NCI-H226 (cell line): ENCODE results near the gene ADAMTS2.

ENCODE experiments used
- DNase-seq: peaks from one replicate; pipeline ENCODE4 v3.0.0-alpha.2; 2015

ADAMTS2 gene

DNA sequence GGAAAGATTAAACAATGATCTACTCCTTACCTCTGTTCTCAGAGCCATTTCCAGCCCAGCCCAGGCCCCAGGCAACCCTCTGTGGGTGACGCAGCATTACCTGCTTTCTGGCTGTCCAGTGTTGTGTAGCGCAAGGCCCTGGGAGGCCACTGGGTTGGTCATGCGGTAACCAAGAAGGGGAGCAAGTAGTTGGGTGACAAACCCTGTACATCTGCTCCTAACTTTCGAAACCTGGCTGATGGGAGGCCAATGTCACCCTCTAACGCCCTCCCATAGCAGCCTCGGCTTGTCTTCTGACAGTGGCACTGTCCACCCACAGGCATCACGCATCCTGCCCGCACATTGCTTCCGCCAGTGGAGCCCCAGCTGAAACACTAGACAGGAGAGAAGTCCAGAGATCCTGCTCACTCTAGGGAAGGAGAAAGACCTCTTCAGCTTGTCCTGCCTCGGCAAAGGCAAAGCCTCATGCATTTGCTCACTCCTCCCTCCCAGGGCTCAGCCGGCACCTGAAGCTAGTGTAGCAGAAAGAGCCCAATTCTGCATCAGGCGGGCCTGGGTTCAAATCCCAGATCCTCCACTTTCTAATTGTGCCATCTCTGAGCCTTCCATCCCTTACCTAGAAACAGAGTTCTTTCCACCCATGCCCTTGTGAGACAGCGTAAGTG lies 94.6 kb downstream of the ADAMTS2 start:
- DNase-seq, result no peak

DNA sequence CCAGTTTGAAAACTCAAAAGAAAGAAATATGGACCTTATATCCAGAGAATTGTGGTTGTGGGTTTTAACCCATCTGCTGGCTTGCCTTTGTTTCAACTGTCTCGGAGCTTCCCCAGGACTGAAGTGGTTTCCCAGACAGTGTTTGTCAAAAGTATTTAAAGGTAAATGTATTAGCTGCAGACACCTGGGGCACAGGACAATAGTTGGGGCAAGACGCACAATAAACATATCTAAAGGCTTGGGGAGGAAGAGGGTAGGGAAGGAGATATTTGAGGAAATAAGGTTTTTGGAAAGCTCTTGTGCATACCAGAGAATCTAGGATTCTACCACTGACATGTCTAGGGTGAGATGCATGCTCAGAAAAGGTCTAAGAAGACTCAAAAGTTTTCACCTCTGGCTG lies 99.0 kb downstream of the ADAMTS2 start:
- no peak for DNase-seq

DNA sequence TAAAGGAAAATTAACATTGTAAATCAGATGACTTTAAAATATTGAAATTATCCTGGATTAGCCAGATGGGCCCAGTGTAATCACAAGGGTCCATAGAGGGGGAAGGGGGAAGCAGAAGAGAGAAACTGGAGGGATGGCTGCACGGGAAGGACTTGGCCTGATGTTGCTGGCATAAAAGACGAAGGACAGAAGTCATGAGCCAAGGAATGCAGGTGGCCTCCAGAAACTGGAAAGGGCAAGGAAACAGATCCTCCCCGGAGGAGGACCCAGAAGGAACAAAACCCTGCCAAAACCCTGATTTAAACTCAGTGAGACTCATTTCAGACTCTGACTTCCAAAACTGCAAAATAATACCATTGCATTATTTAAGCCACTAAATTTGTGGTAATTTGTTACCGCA lies 100.2 kb downstream of the ADAMTS2 start:
- DNase-seq, result no peak

DNA sequence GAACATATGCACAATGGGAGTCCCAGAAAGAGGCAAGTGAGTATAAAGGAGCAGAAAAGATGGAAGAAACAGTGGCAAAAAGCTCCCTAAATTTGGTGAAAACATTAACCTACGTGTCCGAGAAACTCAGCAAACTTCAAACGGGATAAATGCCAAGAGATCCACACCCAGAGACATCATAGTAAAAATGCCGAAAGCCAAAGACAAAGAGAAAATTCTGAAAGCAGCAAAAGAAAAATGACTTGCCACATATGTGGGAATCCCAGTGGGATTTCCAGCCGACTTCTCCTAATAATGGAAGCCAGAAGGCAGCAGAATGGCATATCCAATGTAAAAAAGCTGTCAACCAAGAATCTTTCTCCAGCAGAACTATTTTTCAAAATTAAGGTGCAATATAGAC lies 101.2 kb downstream of the ADAMTS2 start:
- DNase-seq, result no peak

DNA sequence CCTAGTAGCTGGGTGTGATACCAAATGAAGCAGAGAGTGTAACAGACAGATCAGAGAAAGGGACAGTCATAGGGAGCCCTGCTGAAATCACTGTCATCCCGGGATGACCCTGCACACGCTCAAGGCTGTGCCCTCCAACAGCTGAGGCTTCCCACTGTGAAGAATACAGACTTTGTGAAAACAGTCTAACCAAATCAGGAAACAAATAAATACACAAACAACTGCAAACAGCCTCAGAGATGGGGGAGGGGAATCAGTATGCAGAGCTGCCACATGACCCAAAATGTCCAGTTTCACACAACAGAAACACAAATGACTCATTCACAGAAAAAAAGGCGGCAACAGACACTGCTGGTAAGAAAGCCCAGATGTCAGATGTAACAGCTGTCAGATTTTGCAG lies 101.9 kb downstream of the ADAMTS2 start:
- no peak for DNase-seq

DNA sequence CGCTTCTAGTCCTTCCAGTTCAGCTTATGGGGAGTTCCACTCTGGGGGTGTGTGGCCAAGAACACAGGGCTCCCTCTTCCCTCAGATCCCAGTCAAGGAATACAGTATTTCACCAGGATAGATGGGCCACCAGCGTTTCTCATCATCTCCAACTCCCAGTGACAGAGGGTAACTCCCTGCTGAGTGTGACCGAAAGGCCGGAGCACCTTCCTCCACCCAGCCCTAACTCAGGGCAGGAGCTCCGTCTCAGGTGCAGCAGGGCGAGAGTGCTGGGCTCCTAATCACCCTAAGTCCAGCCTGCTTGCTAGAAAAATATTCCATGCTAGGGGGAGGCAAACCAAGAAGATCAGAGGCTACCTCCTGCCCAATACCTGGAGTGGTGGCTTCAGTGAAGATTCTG lies 102.6 kb downstream of the ADAMTS2 start:
- DNase-seq, result no peak

DNA sequence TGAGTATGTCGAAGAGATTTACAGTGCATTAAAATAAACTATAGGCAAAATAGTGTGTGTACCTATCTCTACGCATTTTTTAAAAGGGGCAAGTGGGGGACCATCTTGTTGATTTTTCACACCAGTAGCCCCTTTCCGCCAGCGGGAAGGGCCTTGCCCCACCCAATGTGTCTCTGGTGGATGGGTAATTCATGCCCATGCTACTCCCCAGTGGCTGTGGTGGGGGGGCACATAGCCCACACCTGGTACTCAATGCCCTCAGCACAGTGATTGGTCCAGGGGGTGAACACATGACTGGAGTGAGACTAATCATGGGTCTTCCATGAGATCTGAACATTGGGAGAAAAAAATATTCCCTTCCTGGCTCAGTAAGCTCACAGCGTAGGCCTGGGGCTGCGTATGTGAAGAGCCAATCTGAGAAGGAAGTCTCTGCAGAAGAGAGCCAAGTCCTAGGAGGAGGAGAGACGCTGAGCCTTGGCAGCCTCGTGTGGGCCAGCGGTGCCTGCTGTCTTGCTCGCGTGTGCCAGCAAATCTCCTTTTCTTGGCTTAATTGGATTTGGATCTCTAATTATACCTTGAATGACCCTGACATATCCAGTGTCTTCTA lies 103.4 kb downstream of the ADAMTS2 start:
- no peak for DNase-seq

DNA sequence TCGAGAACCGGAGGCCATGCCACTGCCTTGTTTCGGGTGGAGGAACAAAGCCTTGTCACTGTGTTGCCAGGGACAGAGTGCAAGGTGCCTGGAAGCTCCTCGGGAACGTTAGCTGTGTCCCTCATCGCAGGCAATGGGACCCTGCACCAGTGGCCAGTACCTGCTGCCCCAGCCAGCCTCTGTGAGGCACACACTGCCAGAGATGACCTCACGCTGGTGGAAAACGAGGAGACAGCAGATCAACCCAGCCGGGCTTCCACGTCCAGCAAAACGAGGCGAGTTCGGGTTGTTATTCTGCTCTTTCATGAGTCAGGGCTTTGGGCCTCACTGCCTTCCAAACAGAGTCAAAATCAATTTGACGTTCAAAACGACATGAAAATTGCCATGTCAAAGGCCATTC lies 104.1 kb downstream of the ADAMTS2 start:
- no peak for DNase-seq

DNA sequence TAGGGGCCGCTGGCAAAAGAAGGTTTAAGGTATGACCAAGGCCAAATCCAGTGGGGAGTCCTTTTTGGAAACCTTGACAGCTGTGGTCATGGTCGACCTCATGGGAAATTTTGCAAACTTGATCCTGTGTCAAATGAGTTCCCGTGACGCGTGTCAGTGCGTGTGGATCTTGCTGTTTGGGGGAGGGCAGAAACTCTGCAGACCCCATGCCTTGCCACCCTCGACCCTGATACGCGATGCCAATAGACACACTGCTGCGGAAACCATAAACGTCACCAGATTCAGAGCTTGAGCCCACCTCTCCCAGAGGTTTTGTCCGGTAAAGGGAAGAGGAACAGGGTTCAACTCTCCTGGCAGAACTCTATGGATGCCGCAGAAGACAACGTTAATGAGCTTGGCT lies 104.7 kb downstream of the ADAMTS2 start:
- no peak for DNase-seq

DNA sequence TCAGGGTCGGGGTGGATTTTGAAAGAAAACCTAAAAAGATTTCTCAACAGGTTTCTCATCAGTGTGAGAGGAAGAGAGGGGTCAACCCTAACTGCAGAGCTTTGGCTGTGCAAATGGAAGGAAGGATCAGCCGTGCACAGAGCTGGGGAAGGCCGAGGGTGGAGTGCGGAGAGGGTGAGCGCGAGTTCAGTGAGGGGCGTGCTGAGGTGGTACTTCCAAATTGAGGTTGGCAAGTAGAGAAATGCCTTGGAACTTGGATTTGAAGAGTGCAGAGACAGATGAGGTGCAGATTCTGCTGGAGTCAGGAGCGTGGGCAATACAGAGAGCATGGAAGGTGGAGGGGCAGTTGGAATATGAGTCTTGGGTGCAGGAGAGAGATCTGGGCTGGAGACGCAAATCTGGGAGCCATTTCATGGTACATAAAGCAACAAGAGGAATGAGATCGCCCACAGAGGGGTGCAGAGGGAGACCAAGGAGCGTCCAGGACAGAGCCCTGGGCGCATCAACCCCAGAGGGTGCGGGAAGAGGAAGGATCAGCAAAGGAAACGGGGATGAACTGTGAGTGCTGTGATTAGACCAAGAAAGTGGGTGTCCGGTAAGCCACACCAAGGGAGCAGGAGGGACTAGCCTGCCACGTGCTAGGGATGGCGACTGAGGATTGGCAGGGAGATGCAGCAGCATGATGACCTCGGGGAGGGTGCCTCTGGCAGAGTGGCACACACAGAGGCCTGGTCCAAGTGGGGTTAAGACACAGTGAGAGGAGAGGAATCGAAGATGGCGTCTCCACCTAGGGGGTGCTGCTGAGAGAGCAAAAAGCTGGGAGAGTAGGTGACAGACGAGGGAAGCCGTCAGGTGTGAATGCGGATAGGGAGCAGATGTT lies 105.8 kb downstream of the ADAMTS2 start:
- no peak for DNase-seq

DNA sequence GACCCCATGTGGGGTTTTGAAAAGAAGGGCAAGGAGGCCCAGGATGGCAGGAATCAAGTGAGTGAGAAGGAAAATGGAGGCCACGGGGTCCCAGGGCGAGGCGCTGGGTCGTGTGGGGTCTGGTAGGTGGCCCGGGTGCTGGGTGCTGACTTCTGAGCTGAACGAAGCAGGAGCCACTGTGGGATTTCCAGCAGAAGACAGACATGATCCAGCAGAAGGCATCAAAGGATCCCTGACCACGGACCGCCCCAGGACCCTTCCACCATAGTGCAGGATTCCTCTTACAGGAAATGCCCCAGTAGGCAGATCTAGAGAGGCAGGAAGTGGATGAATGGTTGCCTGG lies 106.7 kb downstream of the ADAMTS2 start:
- DNase-seq, result no peak

DNA sequence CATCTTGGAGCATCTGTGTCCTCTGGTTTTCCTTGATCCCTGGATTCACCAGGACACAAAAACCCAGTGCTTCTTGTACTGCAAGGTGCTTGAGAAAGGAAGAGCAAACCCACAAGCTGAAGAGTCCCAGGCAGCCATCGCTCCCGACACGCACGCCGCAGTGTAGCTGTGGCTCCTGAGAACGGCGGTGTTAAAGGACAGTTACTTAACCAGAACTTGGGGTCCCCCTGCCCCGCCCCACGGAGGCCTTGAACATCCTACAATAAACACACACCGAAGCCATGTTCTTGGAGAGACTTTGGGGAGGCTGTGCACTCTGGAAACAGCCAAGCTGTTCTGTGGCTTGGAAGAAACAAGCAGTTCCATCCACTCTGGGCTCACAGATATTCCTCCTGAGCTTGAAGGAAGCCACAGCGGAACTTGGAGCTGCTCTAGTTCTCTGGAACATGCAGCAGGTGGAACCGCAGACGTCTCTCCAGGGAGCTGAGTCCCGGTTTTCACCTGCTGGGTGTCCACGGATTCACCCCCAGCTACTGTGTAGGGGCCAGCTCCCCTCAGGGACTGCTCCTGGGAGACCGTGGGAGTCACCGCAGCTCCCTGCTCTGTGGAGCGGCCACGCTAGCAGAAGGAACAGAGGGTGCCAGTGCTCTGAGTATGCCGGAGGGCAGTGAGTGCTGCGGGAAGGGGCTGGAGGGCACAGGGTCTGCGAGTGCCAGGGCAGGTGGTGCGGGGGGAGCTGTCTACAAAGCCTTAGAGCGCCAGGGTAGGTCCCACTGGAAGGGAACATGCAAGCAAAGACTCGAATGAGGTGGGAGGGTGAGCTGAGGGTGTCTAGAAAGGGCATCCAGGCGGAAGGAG lies 107.3 kb downstream of the ADAMTS2 start:
- DNase-seq, result no peak

DNA sequence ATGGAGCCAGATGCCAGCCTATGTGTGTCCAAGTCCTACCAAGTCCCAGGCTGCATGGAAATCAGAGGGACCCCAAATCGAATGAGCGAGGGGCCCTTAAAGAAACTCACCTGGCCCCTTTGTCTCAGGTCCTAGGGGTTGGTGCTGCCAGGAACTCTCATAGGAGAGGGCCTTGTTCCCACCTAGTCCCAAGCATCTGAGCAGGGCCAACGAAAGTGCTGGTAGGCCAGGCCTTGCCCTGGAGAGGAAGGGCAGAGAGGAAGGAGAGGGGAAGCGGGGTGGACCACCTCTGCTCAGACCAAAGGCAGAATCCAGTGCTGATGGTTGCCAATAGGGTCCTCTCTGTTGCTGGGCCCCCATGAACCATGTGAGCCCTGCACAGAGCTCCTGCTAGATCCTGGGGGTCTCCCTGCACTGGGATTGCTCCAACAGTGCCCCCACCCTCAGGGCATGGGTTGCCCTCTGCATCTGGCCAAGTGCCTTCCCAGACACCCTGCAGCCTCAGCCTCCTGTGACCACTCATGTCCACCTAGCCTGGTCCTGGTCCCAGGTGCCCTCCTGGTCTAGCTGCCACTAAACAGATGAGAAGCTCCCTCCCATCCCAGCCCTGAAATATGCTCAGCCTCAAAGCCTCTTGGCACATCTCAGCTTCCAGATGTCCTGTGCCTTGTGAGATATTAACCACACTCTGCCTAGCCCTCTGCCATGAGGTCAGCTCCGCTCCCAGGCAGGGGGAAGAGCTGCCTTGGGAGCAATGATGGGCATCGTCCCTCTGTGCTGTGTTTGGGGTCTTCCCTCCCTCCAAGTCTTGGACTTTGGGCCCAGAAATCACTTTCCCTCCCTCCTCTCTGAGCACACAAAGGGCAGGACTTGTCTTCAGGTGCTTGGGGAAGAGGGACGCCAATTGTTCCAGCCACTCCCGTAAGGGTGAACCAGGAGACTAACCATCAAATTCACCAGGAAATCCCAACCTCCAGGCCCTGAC lies 109.6 kb downstream of the ADAMTS2 start:
- DNase-seq, result no peak

DNA sequence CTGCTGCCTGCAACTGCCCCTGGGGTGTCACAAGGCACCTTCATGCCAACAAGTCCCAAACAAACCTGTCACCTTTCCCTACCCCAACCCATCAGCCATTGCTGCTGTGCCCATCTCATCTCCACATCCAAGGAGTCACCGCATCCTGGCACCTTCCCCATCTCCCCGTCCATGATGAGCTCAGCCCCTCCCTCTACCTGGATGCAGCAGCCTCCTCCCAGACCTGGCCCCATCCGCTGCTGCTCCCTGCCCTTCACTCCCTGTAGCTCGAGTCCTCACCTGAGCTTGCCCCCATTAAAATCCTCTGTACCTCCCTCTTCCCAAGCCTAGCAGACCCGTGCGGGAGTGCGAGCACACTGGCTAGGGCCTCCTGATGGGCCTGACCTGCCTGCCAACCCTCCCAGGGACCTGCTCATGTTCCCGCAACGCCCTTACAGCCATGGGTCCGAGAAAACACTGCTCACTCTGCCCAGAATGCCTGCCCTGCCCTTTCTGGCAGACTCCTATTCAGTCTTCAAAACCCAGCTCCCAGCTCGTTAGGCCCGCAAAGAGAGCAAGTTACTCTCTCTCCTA lies 110.6 kb downstream of the ADAMTS2 start:
- DNase-seq, result no peak

DNA sequence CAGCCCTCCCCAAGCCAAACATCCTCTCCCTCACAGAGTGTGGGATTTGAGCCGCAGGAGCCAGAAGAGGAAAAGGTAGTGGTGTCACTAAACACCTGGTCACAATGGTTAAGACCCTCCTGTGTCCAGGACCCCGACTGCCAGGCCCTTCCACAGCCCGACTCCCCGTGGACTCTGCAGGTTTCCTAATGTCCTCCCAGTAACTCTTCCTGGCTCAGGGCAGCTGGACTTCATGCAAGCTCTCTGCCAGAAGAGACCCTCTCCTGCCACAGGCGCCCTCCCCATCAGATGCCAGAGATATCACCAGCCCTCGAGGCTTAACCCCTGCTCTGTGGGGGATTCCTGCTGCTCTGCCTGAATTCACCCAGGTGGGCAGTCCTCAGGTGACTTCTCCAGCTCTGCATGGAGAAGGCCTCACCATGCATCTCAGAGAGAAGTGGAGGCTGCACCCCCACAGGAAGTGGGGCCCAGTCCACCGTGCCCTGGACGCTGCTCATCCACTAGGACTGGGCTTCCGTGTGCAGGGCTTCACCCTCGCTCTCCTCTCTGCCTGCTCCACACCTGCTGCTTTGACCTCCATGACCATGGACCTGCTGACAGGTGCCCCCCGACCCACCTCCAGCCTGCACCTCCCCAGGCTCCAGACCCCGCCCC lies 111.2 kb downstream of the ADAMTS2 start:
- no peak for DNase-seq

DNA sequence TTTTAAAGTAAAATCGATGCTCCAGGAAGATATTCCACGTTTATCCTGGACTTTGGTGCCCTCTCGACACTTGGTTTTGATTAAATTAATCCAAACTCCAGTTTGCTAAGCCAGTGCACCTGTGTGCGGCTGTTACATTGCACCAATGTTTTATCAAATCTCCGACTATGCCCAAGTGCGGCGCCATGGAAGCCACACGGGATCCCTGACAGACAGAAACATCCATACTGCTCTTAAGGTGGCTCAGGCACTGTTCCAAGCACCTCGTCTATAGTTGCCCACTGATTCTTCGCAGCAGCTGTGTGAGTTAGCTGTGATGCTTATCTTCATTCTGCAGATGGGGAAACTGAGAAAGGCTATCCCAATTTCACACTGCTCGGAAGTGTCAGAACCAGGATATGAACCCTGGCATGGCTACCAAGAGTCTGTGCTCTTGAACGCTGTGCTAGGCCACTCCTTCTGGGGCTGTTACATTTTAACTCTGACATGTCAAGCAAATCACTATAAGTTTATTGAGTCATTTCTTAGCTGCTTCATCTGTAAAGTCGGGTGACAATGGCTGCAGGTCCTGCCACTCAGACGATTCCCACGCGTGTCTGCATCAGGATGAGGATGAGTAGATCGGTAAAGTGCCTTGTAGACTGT lies 113.0 kb downstream of the ADAMTS2 start:
- DNase-seq, result no peak

DNA sequence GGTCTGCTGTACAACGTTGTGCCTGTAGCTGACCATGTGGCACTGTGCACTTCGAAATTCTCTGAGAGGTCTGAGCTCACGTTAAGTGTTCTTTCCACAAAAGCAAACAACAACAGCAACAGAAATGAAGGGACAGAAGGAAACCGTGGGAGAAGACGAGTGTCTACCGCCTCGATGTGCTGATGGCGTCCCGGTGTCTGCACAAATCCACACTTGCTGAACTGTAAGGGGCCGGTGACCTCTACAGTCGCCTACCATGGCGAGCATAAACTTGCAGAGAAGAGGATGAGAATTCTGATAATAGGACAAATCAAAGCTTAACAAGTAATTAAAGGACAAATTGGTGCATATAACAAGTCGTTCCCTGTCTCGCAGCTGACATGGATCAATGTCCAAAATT lies 114.0 kb downstream of the ADAMTS2 start:
- no peak for DNase-seq

DNA sequence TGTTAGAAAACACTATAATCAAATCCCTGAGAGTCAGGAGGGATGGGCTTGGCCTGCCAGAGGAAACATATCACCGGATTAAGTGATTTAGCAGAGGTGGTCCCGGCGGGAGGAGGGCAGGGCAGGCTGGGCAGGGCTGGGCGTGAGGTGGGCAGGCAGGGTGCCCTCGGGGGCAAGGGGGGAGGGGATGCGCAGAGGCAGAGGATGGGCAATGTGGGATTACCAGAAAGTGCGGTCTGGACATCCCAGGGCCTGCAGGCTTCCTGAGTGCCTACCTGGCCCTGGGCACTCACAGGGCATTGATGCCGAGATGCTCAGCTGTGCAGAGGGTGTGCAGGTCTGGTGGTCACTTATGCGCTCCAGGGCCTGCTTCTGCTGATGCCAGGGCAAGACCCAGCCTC lies 115.2 kb downstream of the ADAMTS2 start:
- DNase-seq, result no peak

DNA sequence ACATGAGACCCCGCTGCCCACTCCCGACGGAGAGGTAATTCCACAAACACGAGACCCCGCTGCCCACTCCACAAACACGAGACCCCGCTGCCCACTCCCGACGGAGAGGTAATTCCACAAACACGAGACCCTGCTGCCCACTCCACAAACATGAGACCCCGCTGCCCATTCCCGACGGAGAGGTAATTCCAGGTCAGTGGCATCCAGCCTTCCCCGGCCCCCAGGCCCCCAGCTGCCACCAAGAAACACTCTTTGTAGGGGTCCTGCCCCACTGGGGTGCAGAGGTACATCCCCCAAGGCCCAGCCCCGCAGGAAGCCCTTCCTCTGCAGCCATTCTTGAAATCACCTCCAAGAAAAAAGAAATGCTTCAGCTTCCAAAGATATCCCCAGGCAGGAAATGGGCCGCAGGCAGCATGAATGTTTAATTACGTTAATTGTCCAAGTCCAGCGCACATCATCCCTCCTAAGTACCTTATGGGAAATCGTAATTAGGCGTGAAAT lies 115.9 kb downstream of the ADAMTS2 start:
- no peak for DNase-seq
